ENCODE data around the gene MFSD11. TPM values are rescaled to one million over a fixed set of nuclear protein-coding genes. Genes with fewer than 3 reads are reported as not detected.
"Not testable (repeated sequence)": the region's sequence is repeated elsewhere in the genome, so short reads cannot be mapped to it uniquely, and the experiment has no call there.

Gene MFSD11
- total RNA-seq, 1 experiment from 2014 or later: 34.3 TPM

- H3K9me3 ChIP-seq (ENCODE audit: low read length): no peaks in the 10 kb centered on the region
- no peaks in the 10 kb centered on the region for H3K27me3 ChIP-seq (ENCODE audit: low read length)
- no peaks in the 10 kb centered on the region for H3K9me2 ChIP-seq (replicated peaks; ENCODE audit: insufficient read depth, low read length)
- H3K9ac ChIP-seq (ENCODE audit: low read length): no peak overlapping the region
- H3K27ac ChIP-seq (ENCODE audit: low read length): no peak overlapping the region
- no peak overlapping the region for H3K4me3 ChIP-seq (ENCODE audit: low read length)
- no peaks in the 10 kb centered on the region for H3K79me2 ChIP-seq (ENCODE audit: low read length)
- H3K4me2 ChIP-seq (ENCODE audit: low read depth, low read length, poor library complexity, severe bottlenecking): no peak overlapping the region
- no peaks in the 10 kb centered on the region for H4K20me1 ChIP-seq (ENCODE audit: insufficient read depth, low read depth, low read length)
- no peaks in the 10 kb centered on the region for H3K4me1 ChIP-seq (ENCODE audit: low read length)
- H2AFZ ChIP-seq (ENCODE audit: low read length): no peak overlapping the region
- no peak for DNase-seq
- no peaks in the 10 kb centered on the region for H3K36me3 ChIP-seq (ENCODE audit: insufficient read depth, low read length)
These were observed 33.1 kb upstream of the MFSD11 start for GRCh38 chr17:76704805-76705204.

GRCh38 chr17:76706817-76707216 is 31.1 kb upstream of the MFSD11 start:
- Histone ChIP-seq H3K9me2 (replicated peaks; ENCODE audit: insufficient read depth, low read length) (no peaks in the 10 kb centered on the region), H3K9me3 (ENCODE audit: low read length) (no peaks in the 10 kb centered on the region), H3K4me1 (ENCODE audit: low read length) (peaks cover 3% of the 10 kb centered on the region; the same call in 1 of the 2 replicates), H3K36me3 (ENCODE audit: insufficient read depth, low read length) (no peaks in the 10 kb centered on the region), H3K79me2 (ENCODE audit: low read length) (no peaks in the 10 kb centered on the region), H4K20me1 (ENCODE audit: insufficient read depth, low read depth, low read length) (no peaks in the 10 kb centered on the region), H3K27me3 (ENCODE audit: low read length) (no peaks in the 10 kb centered on the region), H2AFZ (ENCODE audit: low read length) (no peak overlapping the region), H3K9ac (ENCODE audit: low read length) (no peak overlapping the region), H3K4me3 (ENCODE audit: low read length) (no peak overlapping the region), H3K27ac (ENCODE audit: low read length) (no peak overlapping the region), H3K4me2 (ENCODE audit: low read depth, low read length, poor library complexity, severe bottlenecking) (no peak overlapping the region)
- DNase-seq: no peak

GRCh38 chr17:76707985-76708807 is 29.7 kb upstream of the MFSD11 start:
- H2AFZ ChIP-seq (ENCODE audit: low read length): no peak overlapping the region
- DNase-seq: no peak
- no peaks in the 10 kb centered on the region for H3K36me3 ChIP-seq (ENCODE audit: insufficient read depth, low read length)
- H3K27me3 ChIP-seq (ENCODE audit: low read length): no peaks in the 10 kb centered on the region
- H3K27ac ChIP-seq (ENCODE audit: low read length): no peak overlapping the region
- no peaks in the 10 kb centered on the region for H4K20me1 ChIP-seq (ENCODE audit: insufficient read depth, low read depth, low read length)
- H3K9me3 ChIP-seq (ENCODE audit: low read length): no peaks in the 10 kb centered on the region
- H3K79me2 ChIP-seq (ENCODE audit: low read length): no peaks in the 10 kb centered on the region
- H3K4me3 ChIP-seq (ENCODE audit: low read length): no peak overlapping the region
- no peak overlapping the region for H3K9ac ChIP-seq (ENCODE audit: low read length)
- H3K4me1 ChIP-seq (ENCODE audit: low read length): peaks cover 3% of the 10 kb centered on the region; the same call in 1 of the 2 replicates
- no peak overlapping the region for H3K4me2 ChIP-seq (ENCODE audit: low read depth, low read length, poor library complexity, severe bottlenecking)
- no peaks in the 10 kb centered on the region for H3K9me2 ChIP-seq (replicated peaks; ENCODE audit: insufficient read depth, low read length)

- H2AFZ ChIP-seq (ENCODE audit: low read length): no peak overlapping the region
- no peaks in the 10 kb centered on the region for H3K27me3 ChIP-seq (ENCODE audit: low read length)
- no peaks in the 10 kb centered on the region; the same call in 1 of the 2 replicates for H4K20me1 ChIP-seq (ENCODE audit: insufficient read depth, low read depth, low read length)
- no peaks in the 10 kb centered on the region for H3K9me2 ChIP-seq (replicated peaks; ENCODE audit: insufficient read depth, low read length)
- no peak overlapping the region for H3K4me3 ChIP-seq (ENCODE audit: low read length)
- H3K4me1 ChIP-seq (ENCODE audit: low read length): peaks cover 3% of the 10 kb centered on the region; the same call in 1 of the 2 replicates
- H3K9me3 ChIP-seq (ENCODE audit: low read length): no peaks in the 10 kb centered on the region
- 0 out of 2 replicates have a peak, but pooled peaks cover under 1% of the 10 kb centered on the region for H3K36me3 ChIP-seq (ENCODE audit: insufficient read depth, low read length)
- no peaks in the 10 kb centered on the region for H3K79me2 ChIP-seq (ENCODE audit: low read length)
- no peak for DNase-seq
- H3K27ac ChIP-seq (ENCODE audit: low read length): no peak overlapping the region
- no peak overlapping the region for H3K9ac ChIP-seq (ENCODE audit: low read length)
- no peak overlapping the region for H3K4me2 ChIP-seq (ENCODE audit: low read depth, low read length, poor library complexity, severe bottlenecking)
These were observed 28.6 kb upstream of the MFSD11 start for GRCh38 chr17:76709077-76709950.

GRCh38 chr17:76709951-76710862 is 27.7 kb upstream of the MFSD11 start:
- H3K9ac ChIP-seq (ENCODE audit: low read length); H3K9me2 ChIP-seq (replicated peaks; ENCODE audit: insufficient read depth, low read length); H4K20me1 ChIP-seq (ENCODE audit: insufficient read depth, low read depth, low read length); H3K4me3 ChIP-seq (ENCODE audit: low read length); H3K27me3 ChIP-seq (ENCODE audit: low read length); H3K4me1 ChIP-seq (ENCODE audit: low read length); H3K36me3 ChIP-seq (ENCODE audit: insufficient read depth, low read length); H3K27ac ChIP-seq (ENCODE audit: low read length); H3K79me2 ChIP-seq (ENCODE audit: low read length); DNase-seq; H3K9me3 ChIP-seq (ENCODE audit: low read length); H2AFZ ChIP-seq (ENCODE audit: low read length); H3K4me2 ChIP-seq (ENCODE audit: low read depth, low read length, poor library complexity, severe bottlenecking): not testable (repeated sequence)

- no peak within 1 kb of the TSS for H3K4me3 ChIP-seq (ENCODE audit: low read length)
- no peak within 1 kb of the TSS for H2AFZ ChIP-seq (ENCODE audit: low read length)
- no peaks in the 10 kb centered on the region for H3K27me3 ChIP-seq (ENCODE audit: low read length)
- 0 out of 2 replicates have a peak, but pooled peaks cover 3% of the 10 kb centered on the region for H3K36me3 ChIP-seq (ENCODE audit: insufficient read depth, low read length)
- H3K79me2 ChIP-seq (ENCODE audit: low read length): no peaks in the 10 kb centered on the region
- no peak within 1 kb of the TSS for H3K9ac ChIP-seq (ENCODE audit: low read length)
- no peak within 1 kb of the TSS for H3K27ac ChIP-seq (ENCODE audit: low read length)
- H4K20me1 ChIP-seq (ENCODE audit: insufficient read depth, low read depth, low read length): peaks cover 5% of the 10 kb centered on the region; the same call in 1 of the 2 replicates
- no peaks in the 10 kb centered on the region for H3K9me3 ChIP-seq (ENCODE audit: low read length)
- peak; percentile 62 for DNase-seq
- peak within 1 kb of the TSS; percentile 27 for H3K4me2 ChIP-seq (ENCODE audit: low read depth, low read length, poor library complexity, severe bottlenecking)
- peaks cover 3% of the 10 kb centered on the region; the same call in 1 of the 2 replicates for H3K4me1 ChIP-seq (ENCODE audit: low read length)
- H3K9me2 ChIP-seq (replicated peaks; ENCODE audit: insufficient read depth, low read length): no peaks in the 10 kb centered on the region
These were observed 26.9 kb upstream of the MFSD11 start, which contains the start of gene MXRA7 for GRCh38 chr17:76710863-76711611. Gene MXRA7, minus strand, starts transcription at chr17:76710965. Its CDS starts 19 bp downstream, at chr17:76710946.

GRCh38 chr17:76712321-76712720 is 25.6 kb upstream of the MFSD11 start:
- not testable (repeated sequence) for H3K9me3 ChIP-seq (ENCODE audit: low read length); H3K9ac ChIP-seq (ENCODE audit: low read length); H3K4me1 ChIP-seq (ENCODE audit: low read length)

More at GRCh38 chr17:76712321-76712720, 25.6 kb upstream of the MFSD11 start:
- not testable (repeated sequence) for H3K4me2 ChIP-seq (ENCODE audit: low read depth, low read length, poor library complexity, severe bottlenecking); H4K20me1 ChIP-seq (ENCODE audit: insufficient read depth, low read depth, low read length); H3K36me3 ChIP-seq (ENCODE audit: insufficient read depth, low read length); H2AFZ ChIP-seq (ENCODE audit: low read length); DNase-seq; H3K79me2 ChIP-seq (ENCODE audit: low read length); H3K27ac ChIP-seq (ENCODE audit: low read length); H3K4me3 ChIP-seq (ENCODE audit: low read length); H3K27me3 ChIP-seq (ENCODE audit: low read length); H3K9me2 ChIP-seq (replicated peaks; ENCODE audit: insufficient read depth, low read length)
